Activated CD4-positive, CD25-positive, alpha-beta regulatory T cell (primary cell): Measurements from ENCODE around the gene GXYLT2.
"Not testable (repeated sequence)": the region's sequence is repeated elsewhere in the genome, so short reads cannot be mapped to it uniquely, and the experiment has no call there.

Experiments
- DNase-seq, 4 experiments: peaks; one replicate each; lab custom pipeline; 2025; lab: John Stamatoyannopoulos, UW

Gene GXYLT2

DNA sequence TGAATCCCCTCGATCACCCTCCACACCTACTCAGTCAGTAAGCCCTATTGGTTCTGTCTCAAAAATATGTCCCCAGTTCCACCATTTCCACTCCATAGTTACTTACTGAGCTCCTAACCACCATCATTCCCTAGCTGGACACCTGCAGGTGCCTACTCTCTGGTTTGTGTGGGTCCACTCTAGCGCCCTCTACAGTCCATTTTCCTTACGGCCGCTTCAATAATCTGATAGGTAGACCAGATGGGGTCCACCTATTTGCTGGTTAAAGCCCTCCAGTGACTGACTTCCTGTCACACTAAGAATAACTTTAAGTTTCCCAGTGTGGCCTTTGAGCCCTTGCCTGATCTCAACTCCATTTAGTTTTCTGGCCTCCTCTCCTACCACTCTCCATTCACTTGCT is 5.0 kb downstream of the GXYLT2 start:
- DNase-seq = no peak

DNA sequence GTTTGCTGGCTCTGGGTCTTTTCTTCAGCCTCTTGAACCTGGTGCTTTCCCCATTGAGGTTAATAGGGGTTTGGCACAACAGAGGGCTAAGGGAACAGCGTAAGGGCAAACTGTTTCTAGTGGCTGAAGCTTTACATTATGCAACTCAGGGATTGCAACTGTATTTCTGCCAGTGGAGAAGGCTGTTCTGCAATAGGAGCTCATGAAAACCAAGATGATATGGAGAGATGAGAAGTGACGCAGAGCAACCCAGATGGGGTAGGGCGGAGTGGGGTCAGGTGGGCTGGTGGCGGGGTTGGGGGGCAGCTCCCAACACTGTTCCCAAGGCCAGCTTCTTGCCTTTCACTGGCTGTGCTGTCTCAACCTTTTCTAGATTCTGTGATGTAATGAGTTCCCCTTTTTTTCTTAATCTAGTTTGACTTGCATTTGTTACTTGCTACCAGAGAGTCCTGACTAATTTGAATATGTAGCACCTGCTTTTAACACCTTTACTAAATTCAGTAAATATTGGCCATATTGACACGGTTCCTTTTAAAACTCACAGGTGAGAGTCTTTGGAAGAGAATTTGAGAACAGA is 7.2 kb downstream of the GXYLT2 start:
- DNase-seq = no peak

DNA sequence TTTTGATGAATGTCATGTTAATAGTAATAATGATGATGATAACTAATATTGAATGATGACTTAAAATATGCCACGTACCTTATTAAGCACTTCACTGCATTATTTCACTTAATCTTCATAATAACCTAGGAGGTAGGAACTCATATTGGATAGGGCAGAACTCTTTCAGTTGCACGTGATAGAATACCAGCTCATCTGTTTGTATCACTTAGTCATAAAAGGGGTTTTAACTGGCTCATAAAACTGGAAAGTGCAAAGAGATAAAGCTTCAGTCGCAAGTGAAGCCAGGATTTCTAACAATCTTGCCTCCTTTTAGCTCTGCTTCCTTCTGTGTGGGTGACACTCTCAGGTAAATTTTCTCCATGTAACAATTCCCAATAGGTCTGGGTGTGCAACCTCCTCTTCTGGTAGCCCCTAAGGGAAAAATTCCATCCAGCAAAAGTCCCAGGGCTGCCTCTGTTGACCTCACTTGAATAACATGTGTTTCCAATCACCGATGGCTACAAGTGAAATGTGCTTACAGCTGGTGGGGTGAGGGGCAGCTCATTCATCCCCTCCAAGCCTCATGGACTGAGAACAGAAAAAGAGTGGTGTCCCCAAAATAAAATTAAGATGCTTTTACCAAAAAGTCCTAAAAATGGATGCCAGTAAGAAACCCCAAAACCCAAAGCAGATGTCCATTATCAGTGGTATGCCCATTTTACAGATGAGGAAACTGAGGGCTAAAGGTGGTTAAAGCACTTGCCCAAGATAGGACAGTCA is 9.3 kb downstream of the GXYLT2 start:
- no peak for DNase-seq

DNA sequence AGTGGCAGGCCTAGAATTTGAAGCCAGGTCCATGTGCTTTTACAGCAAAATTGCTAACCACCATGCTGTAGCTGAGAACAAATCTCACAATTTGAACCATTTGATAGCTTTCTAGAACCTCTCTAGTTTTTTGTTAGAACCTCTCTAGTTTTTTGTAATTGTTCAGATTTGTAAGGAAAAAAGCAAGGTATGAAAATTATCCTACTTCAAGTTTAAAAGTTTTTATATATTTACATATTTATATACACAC is 9.8 kb downstream of the GXYLT2 start:
- no peak for DNase-seq

- no peak for DNase-seq
Observed at GRCh38 chr3:72899349-72899765, 11.5 kb downstream of the GXYLT2 start.

DNA sequence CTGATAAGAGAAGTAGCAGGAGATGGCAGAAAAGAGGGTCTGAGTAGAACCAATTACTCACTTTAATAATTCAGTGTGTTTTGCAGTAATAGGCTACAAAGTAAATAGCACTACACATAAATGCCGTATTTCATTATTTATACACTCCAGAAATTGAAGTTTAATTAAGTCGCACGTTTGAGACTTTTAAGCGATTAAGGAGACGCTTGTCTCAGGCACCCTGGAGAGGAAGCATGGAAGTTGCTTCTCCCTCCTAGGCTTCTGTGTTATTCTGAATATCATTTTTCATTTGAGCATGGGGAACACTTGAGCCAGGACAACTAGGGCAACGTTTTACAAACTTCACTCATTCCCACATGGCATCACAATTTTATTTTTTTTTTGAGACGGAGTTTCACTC is 12.2 kb downstream of the GXYLT2 start:
- DNase-seq = no peak

DNA sequence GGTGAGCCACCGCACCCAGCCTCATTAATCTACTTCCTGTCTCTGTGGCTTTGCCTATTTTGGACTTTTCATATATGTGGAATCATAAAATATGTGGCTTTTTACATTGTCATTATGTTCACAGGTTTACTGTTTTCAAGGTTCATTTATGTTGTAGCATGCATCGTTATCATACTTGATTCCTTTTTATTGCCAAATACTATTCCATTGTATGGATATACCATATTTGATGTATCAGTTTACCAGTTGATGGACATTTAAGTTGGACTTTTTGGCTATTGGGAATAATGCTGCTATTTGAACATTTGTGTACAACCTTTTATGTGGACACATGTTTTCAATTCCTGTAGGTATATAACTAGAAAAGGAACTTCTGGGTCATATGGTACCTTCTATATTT is 14.0 kb downstream of the GXYLT2 start:
- no peak for DNase-seq

DNA sequence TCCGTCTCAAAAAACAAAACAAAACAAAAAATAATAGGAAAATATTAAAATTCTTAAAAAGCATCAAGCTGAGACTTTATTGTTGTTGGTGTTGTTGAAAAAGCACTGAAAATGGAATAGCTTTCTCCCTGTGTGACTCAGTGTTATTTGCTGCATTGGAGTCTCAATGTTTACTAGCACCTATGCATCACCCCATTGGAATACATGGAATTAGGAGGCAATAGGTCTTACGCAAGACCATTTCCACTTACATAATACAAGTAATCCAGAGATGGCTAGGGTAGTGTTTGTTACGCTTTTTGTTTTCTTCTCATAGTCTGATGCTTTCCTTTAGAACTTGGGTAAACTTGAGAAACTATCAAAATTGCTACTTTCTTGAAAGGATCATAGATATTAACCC is 15.2 kb downstream of the GXYLT2 start:
- DNase-seq = no peak

GRCh38 chr3:72904163-72904562 is 16.3 kb downstream of the GXYLT2 start:
- no peak for DNase-seq

GRCh38 chr3:72906154-72906553 is 18.3 kb downstream of the GXYLT2 start:
- no peak for DNase-seq

DNA sequence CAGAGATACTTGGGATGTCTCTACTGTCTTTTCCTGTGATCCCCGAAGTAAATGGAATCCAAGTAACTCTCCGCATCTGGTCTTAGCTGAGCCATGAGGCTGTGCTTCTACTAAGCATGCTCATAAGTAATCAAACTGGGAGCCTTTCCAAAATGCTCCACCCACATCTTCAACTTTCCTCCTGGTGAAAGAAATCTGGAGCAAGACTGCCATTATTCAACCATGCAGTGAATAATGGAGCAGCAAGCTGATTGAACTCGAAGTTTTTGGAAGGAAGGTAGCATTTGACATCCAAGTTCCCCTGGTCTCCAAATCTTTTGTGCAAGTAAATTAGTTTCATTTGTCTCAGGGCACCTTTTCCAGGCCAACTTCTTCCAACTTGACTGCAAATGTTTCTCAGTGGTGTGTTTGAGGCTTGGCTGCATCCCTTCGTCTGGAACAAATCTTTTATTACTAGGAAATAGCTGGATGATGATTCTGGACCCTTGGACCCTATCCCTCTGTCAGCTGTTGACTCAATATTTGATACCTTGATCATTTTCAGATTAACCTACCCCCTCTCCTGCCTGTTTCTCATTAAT is 19.4 kb downstream of the GXYLT2 start:
- DNase-seq = no peak

DNA sequence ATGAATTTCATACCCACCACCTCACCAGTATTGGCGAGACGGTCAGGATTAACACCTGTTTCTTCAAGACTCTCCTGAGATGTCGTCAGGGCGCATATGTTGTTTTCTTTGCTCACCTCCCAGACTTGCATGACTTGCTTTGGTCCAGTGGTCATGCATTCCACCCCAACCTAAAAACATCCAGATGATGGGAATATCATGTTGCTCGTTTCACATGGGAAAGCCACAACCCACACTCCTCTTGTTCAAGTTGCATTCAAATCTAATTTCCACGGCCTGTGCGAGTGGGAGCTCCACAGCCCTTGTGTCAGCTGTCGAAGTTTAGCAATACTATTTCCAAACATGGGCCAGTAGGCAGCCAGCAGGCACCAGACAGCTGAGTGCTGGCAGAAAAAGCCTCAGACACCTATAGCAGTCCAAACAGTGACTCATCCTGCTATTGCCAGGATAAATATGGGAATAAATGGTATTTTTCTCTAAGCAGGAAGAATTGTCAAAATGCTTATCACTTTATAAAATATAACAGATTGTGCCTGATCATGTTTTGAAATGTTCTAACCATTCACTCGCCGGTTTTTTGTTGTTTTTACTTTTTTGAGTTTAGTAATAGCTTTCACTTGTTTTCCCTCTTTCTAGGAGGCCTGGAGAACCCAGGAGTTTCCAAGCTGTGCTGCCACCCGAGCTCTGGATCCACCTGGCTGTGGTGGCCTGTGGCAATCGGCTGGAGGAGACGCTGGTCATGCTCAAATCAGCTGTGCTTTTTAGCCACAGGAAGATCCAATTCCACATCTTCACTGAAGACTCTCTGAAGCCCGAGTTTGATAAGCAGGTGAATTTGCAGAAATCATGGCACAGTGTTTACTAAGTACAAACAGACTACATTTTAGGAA is 20.1 kb downstream of the GXYLT2 start:
- no peak for DNase-seq

DNA sequence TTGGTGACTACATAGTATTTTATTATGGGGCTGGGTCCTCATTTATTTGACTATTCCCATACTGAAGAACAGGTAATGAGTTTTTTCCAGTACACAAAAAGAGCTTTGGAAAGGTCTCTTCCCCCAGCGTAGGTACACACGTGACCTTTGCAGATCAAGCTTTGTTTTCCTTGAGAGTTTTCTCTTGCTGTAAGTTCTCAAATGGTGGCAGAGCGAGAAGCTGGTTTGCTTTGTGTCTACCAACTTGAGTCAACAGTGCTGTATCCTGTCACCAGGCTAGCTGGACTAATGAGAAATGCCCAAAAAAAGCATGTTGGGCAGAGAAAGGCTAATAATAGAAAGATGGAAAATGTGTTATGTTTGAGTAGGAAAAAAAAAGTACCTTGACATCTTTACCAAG is 21.7 kb downstream of the GXYLT2 start:
- DNase-seq = no peak

GRCh38 chr3:72912532-72912931 is 24.7 kb downstream of the GXYLT2 start:
- no peak for DNase-seq

- DNase-seq = no peak
Observed at GRCh38 chr3:72914383-72914782, 26.5 kb downstream of the GXYLT2 start.

DNA sequence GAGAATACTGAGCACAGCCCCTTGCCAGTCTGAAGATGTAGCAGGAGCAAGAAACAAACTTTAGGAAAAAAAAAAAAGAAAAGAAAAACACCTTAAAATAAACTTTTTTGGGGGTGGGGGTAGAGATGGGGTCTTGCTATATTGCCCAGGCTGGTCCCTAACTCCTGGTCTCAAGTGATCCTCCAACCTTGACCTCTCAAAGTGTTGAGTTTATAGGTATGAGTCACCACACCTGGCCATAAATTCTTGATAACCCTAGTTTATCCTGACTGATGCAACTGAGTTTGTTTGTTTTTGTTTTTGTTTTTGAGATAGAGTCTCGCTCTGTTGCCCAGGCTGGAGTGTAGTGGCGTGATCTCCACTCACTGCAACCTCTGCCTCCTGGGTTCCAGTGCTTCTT is 28.4 kb downstream of the GXYLT2 start:
- no peak for DNase-seq

GRCh38 chr3:72919520-72919919 is 31.7 kb downstream of the GXYLT2 start:
- no peak for DNase-seq

GRCh38 chr3:72924055-72924454 is 36.2 kb downstream of the GXYLT2 start:
- no peak for DNase-seq

DNA sequence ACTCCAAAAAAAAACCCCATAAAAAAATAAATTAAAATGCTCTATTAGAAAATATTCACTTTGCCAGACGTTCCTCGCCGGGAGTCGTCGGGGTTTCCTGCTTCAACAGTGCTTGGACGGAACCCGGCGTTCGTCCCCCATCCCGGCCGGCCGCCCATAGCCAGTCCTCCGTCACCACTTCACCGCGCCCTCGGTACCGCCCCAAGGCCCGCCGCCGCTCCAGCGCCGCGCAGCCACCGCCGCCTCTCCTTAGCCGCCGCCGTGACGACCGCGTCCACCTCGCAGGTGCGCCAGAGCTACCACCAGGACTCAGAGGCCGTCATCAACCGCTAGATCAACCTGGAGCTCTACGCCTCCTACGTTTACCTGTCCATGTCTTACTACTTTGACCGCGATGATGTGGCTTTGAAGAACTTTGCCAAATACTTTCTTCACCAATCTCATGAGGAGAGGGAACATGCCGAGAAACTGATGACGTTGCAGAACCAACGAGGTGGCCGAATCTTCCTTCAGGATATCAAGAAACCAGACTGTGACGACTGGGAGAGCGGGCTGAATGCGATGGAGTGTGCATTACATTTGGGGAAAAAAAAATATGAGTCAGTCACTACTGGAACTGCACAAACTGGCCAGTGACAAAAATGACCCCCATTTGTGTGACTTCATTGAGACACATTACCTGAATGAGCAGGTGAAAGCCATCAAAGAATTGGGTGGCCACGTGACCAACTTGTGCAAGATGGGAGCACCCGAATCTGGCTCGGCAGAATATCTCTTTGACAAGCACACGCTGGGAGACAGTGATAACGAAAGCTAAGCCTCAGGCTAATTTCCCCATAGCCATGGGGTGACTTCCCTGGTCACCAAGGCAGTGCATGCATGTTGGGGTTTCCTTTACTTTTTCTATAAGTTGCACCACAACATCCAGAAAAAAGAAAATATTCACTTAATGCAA is 41.2 kb downstream of the GXYLT2 start:
- DNase-seq = not testable (repeated sequence)

DNA sequence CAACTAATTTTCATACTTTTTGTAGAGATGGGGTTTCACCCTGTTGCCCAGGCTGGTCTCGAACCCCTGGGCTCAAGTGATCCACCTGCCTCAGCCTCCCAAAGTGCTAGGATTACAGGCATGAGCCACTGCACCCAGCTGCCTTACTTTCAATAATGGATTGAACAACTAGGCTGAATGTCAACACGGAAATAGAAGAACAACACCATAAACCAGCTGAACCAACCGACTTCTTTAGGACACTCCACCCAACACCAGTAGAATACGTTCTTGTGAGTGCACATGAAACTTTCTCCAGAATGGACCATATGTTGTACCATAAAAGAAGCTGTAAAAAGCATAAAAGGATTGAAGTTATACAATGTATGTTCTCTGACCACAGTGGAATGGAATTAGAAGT is 42.9 kb downstream of the GXYLT2 start:
- DNase-seq = no peak

- DNase-seq = no peak
Observed at GRCh38 chr3:72932416-72932815, 44.6 kb downstream of the GXYLT2 start.
